HepG2 (cell line): ENCODE measurements around the gene DGCR2. TPM values are rescaled to one million over a fixed set of nuclear protein-coding genes. Genes with fewer than 3 reads are reported as not detected.

Experiments
- ATAC-seq: fragments of 200-7000 bp; cut with Tn5 transposase; 3 replicates; pipeline ENCODE4 v1.9.1; 2020; ENCODE audit warnings: mild to moderate bottlenecking, moderate library complexity
- BruUV-seq: library from RNA; stranded (reverse); fragments of 400-500 nt; replicated peaks from 2 replicates; lab custom pipeline; 2021; lab: Mats Ljungman, UMichigan
- CTCF ChIA-PET: fragments of 300-600 bp; formaldehyde crosslinking; extraction: SDS; loops from one replicate; lab custom pipeline; 2021; ENCODE audit warnings: low total read pairs, inconsistent platforms, low intra/inter-chr PET ratio; lab: Yijun Ruan, JAX
- POLR2A ChIA-PET: fragments of 350-600 bp; sonication (Branson Sonifier 250); formaldehyde crosslinking; loops from one replicate; lab custom pipeline; 2020; ENCODE audit warnings: antibody characterized with exemption, inconsistent platforms; lab: Yijun Ruan, JAX
- DNase-seq: peaks from one replicate; pipeline ENCODE4 v3.0.0-alpha.2; 2015; ENCODE audit warnings: low spot score
- FAIRE-seq: peaks from 3 replicates; lab custom pipeline; 2011; peaks lifted over from hg19 to GRCh38; lab: Jason Lieb, UNC
- H2AFZ ChIP-seq: one replicate; pipeline ENCODE4 v1.6.1; 2011; ENCODE audit warnings: low read length, inconsistent platforms
- H3K27ac ChIP-seq: fragments of 300-600 bp; 3 replicates; pipeline ENCODE4 v1.8.0; 2011; ENCODE audit warnings: mixed run types, mild to moderate bottlenecking, mixed read lengths, low read length, inconsistent platforms; ENCODE audit not compliant: insufficient read depth; ENCODE audit errors: extremely low read length
- H3K27me3 ChIP-seq, 2 experiments: fragments of 200-600 bp in 1 of 2; 2 replicates in 1 of 2; 3 replicates in 1 of 2; pipeline versions ENCODE4 v1.6.0 to v1.8.0; 2011; ENCODE audit warnings: low read length in 2 of 2, mild to moderate bottlenecking in 2 of 2, moderate library complexity in 2 of 2, inconsistent platforms in 1 of 2; ENCODE audit not compliant: insufficient read depth in 2 of 2, control insufficient read depth in 1 of 2
- H3K36me3 ChIP-seq, 2 experiments: fragments of 200-600 bp in 1 of 2; replicated peaks in 1 of 2; 2 replicates in 1 of 2; 3 replicates in 1 of 2; pipeline versions ENCODE4 v1.5.1 to v1.8.0; 2011; ENCODE audit warnings: low read length in 2 of 2, inconsistent platforms in 1 of 2; ENCODE audit not compliant: insufficient read depth in 2 of 2, control insufficient read depth in 1 of 2
- H3K4me1 ChIP-seq: 2 replicates; pipeline ENCODE4 v1.5.1; 2012; ENCODE audit warnings: low read length, inconsistent platforms; ENCODE audit not compliant: insufficient read depth
- H3K4me2 ChIP-seq: 2 replicates; pipeline ENCODE4 v1.6.0; 2011; ENCODE audit warnings: low read depth, low read length, inconsistent platforms
- H3K4me3 ChIP-seq, 3 experiments: fragments of 200-600 bp in 1 of 3; sonication (generic), shearing (Covaris generic) in 1 of 3; replicated peaks in 1 of 3; 2 replicates each; pipeline ENCODE4 v1.5.1; 2011 to 2016; ENCODE audit warnings: low read length in 3 of 3, inconsistent platforms in 2 of 3, low read depth in 2 of 3, mild to moderate bottlenecking in 2 of 3, control low read depth in 1 of 3, mixed read lengths in 1 of 3; ENCODE audit not compliant: insufficient read depth in 1 of 3
- H3K79me2 ChIP-seq: one replicate; pipeline ENCODE4 v1.6.1; 2011; ENCODE audit warnings: low read length, inconsistent platforms; ENCODE audit not compliant: insufficient read depth
- H3K9ac ChIP-seq: 2 replicates; pipeline ENCODE4 v1.6.0; 2011; ENCODE audit warnings: mild to moderate bottlenecking, low read depth, low read length, inconsistent platforms; ENCODE audit not compliant: insufficient read depth
- H3K9me3 ChIP-seq: 2 replicates; pipeline ENCODE4 v1.5.1; 2012; ENCODE audit warnings: mild to moderate bottlenecking, low read length
- H4K20me1 ChIP-seq: 2 replicates; pipeline ENCODE4 v1.6.0; 2011; ENCODE audit warnings: inconsistent platforms, mild to moderate bottlenecking, low read length, moderate library complexity; ENCODE audit not compliant: insufficient read depth
- POLR2G ChIP-seq: fragments of 200-400 bp; formaldehyde crosslinking; IDR thresholded peaks from 2 replicates; pipeline ENCODE4 v1.6.1; 2018; ENCODE audit warnings: mild to moderate bottlenecking, low read depth, low read length, moderate library complexity
- RBAK ChIP-seq: sonication (generic); formaldehyde crosslinking; IDR thresholded peaks from 2 replicates; pipeline ENCODE4 v1.5.1; 2020; ENCODE audit warnings: mild to moderate bottlenecking, missing genetic modification reagents
- RBM39 ChIP-seq: fragments of 200-400 bp; formaldehyde crosslinking; IDR thresholded peaks from one replicate; pipeline ENCODE4 v1.6.1; 2018; ENCODE audit warnings: antibody characterized with exemption, mild to moderate bottlenecking, low read depth, low read length; ENCODE audit not compliant: poor library complexity, severe bottlenecking
- SOX5 ChIP-seq: IDR thresholded peaks from 2 replicates; pipeline ENCODE4 v1.6.1; 2016; ENCODE audit warnings: borderline replicate concordance
- TBL1XR1 ChIP-seq: fragments of 150-350 bp; IDR thresholded peaks from 2 replicates; pipeline ENCODE4 v1.6.1; 2014; ENCODE audit warnings: borderline replicate concordance, low read length; ENCODE audit not compliant: partially characterized antibody
- YEATS2 ChIP-seq: sonication (generic); formaldehyde crosslinking; IDR thresholded peaks from 2 replicates; pipeline ENCODE4 v1.4.0; 2020; ENCODE audit warnings: missing genetic modification reagents, borderline replicate concordance
- ZNF12 ChIP-seq: sonication (generic); formaldehyde crosslinking; IDR thresholded peaks from 2 replicates; pipeline ENCODE4 v1.5.0; 2020; ENCODE audit warnings: missing genetic modification reagents
- ZNF615 ChIP-seq: sonication (generic); formaldehyde crosslinking; IDR thresholded peaks from 2 replicates; pipeline ENCODE4 v1.5.0; 2020; ENCODE audit warnings: mild to moderate bottlenecking, missing genetic modification reagents, borderline replicate concordance
- WGBS: methylation state at CpG from one replicate; pipeline ENCODE4 v1.1.6; 2017; ENCODE audit warnings: low lambda C conversion rate; 5-methylcytosine and 5-hydroxymethylcytosine counted together
- in situ Hi-C: cut with HindIII; loops from 2 replicates; pipeline ENCODE4 v1.10.0; 2017; ENCODE audit warnings: low pct_unique_long_range_greater_than_20kb; ENCODE audit not compliant: extremely low pct_ligation_motif_present
- intact Hi-C: fragments of 100-400 bp; cut with micrococcal nuclease; formaldehyde crosslinking; loops from one replicate; pipeline ENCODE4 v1.10.0; 2022; ENCODE audit not compliant: unreplicated experiment
- polyA plus RNA-seq, 8 experiments: library from polyadenylated mRNA; depleted of rRNA in 3 of 8; stranded (reverse) in 7 of 8; unstranded in 1 of 8; fragments of >200 nt; fragmentation: Illumina TruSeq in 4 of 8; extraction: Trizol in 4 of 8; gene quantifications; 2 replicates each; pipeline versions ENCODE4 v1.2.1 to v1.2.3, GENCODE V29; 2011 to 2016; ENCODE audit warnings: low read depth in 4 of 8, missing spikeins in 1 of 8, mixed read lengths in 1 of 8; ENCODE audit not compliant: insufficient read depth in 1 of 8
- total RNA-seq, 5 experiments: library from RNA; depleted of rRNA; stranded (reverse); fragments of >200 nt; fragmentation: Illumina TruSeq; extraction: Trizol; gene quantifications; 2 replicates each; pipeline ENCODE4 v1.2.3, GENCODE V29; 2016; ENCODE audit warnings: low read depth in 1 of 5

The DGCR2 gene
- total and polyA plus RNA-seq, 2 of the 13 experiments (the other 11 are each of a cell fraction or from before 2014, with no cell fraction given), result 23.1 to 35.3 TPM

DNA sequence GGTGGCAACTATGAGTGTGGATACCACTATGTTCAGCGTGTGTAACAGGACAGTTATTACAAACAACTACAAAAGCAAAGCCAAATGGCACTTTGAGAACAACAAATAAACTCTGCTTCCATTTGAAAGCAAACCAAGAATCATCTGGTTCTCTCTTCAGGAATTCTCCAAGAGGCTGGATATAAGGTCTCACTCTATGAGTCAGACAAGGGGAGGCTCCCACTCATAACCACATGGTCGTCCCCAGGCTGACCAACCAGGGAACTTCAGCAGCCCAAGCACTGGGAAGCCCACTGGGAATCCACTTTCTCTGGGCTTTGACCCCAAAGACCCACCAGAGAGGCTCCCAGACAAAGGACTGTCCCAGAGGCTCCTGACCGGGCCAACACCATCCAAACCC lies 35.3 kb downstream of the DGCR2 start:
- DNase-seq (no peak), ATAC-seq (no peak)
- POLR2A ChIA-PET, result no interaction called here

DNA sequence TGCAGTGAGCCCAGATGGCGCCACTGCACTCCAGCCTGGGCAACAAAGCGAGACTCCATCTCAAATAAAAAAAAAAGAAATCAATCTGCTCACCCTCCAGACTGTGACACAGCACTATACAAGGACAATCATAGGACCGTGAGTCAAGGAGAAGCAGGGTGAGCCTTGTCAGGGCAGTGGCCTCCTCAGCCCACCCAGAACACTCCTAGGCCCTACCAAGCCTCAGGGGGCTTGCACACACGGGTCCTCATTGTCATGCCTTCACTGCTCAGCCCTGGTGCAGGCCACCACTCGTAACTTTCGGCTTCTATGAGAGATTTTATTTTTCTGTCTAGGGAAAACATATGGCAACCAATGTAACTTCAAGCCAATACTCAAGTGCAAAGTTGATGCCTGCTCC lies 35.8 kb downstream of the DGCR2 start:
- Histone ChIP-seq H3K9me3 (no peaks in the 10 kb centered on the region), H3K79me2 (no peaks in the 10 kb centered on the region), H3K27me3 (no peaks in the 10 kb centered on the region; a peak in 1 of 5 replicates), H3K4me3 (no peak overlapping the region), H3K4me1 (peaks cover 14% of the 10 kb centered on the region), H3K4me2 (no peak overlapping the region), H3K27ac (no peak overlapping the region), H2AFZ (no peak overlapping the region), H4K20me1 (0 out of 2 replicates have a peak, but pooled peaks cover 4% of the 10 kb centered on the region), H3K9ac (no peak overlapping the region), H3K36me3 (peaks cover 8 to 28% of the 10 kb centered on the region in 2 experiments)
- in situ Hi-C loops, result no loop called here
- DNase-seq, result no peak
- TF ChIP-seq RBM39 (no peak), RBAK (no peak), YEATS2 (no peak)
- no TSS peak for BruUV-seq
- ChIA-PET CTCF (no interaction called here), POLR2A (no interaction called here)
- FAIRE-seq, result no peak
- intact Hi-C loops, result no loop called here
- ATAC-seq, result no peak
- over 99% methylated on average over 6 of the region's 6 CpGs for WGBS

More for the DNA sequence above, 35.3 kb downstream of the DGCR2 start:
- FAIRE-seq, result no peak
- in situ Hi-C loops, result no loop called here
- peaks cover 8 to 25% of the 10 kb centered on the region in 2 experiments for H3K36me3 ChIP-seq
- H3K4me3 ChIP-seq, result no peak overlapping the region
- H3K79me2 ChIP-seq, result no peaks in the 10 kb centered on the region
- BruUV-seq, result no TSS peak
- H3K9ac ChIP-seq, result no peak overlapping the region
- H3K27me3 ChIP-seq, result no peaks in the 10 kb centered on the region; a peak in 1 of 5 replicates
- WGBS, result 100% methylated on average over 3 of the region's 3 CpGs
- no peaks in the 10 kb centered on the region for H3K9me3 ChIP-seq
- TF ChIP-seq ZNF615 (CRISPR knock-in tag) (no peak), SOX5 (CRISPR knock-in tag) (no peak), POLR2G (no peak), TBL1XR1 (no peak), ZNF12 (CRISPR knock-in tag) (no peak)
- H2AFZ ChIP-seq, result no peak overlapping the region
- 0 out of 2 replicates have a peak, but pooled peaks cover 4% of the 10 kb centered on the region for H4K20me1 ChIP-seq
- H3K4me2 ChIP-seq, result no peak overlapping the region
- peaks cover 14% of the 10 kb centered on the region for H3K4me1 ChIP-seq
- CTCF ChIA-PET, result no interaction called here
- intact Hi-C loops, result no loop called here
- H3K27ac ChIP-seq, result no peak overlapping the region
